ENCODE measurements around the gene CYSLTR1. TPM values are rescaled to one million over a fixed set of nuclear protein-coding genes. Genes with fewer than 3 reads are reported as not detected.
"Not testable (repeated sequence)": the region's sequence is repeated elsewhere in the genome, so short reads cannot be mapped to it uniquely, and the experiment has no call there.

CYSLTR1 gene
- polyA plus RNA-seq, 1 of the 3 experiments (the other 2 are of a cell fraction), result not detected

DNA sequence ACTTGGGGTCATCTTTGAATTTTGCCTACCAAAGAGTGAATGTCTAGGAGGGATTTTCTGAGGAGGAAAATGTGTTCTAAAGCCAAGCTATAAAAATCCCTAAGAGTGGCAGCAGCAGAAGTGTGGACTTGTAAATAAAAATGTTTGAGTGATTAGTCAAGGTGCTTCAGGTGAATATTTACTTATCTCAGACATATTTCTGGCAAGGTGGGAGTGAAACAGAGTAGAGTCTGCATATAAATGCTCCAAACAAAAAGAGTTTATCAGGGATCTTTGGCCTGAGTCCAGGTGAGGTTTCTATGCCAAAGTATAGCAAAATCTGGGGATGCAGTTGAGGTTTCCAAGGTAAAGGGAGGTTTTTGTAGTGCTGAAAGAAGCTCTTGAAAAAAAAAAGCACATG lies 19.7 kb downstream of the CYSLTR1 start (continued):
- no peak for TF ChIP-seq FOXJ3 (CRISPR knock-in tag; IDR thresholded peaks at IDR 0.05)
- TF ChIP-seq NRF1 (IDR thresholded peaks at IDR 0.05; ENCODE audit: low read depth, low read length), result no peak

DNA sequence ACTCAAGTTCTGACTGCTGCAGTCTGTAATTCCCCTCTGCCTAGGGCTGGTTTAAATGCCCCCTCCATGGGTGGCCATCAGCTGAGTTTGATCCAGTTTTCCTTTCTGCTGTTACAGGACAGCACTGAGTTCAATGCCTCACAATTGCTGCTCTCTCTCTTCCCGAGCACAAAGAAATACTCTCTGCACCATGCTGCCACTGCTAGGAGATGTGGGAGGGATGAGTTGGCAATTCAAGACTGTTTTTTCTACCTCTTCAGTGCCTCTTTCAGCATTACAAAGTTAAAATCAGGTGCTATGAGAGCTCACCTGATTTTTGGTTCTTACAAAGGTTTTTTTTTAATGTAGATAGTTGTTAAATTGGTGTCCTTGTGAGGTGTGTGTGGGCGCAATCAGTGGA lies 24.3 kb downstream of the CYSLTR1 start:
- no peak overlapping the region for H2AFZ ChIP-seq (ENCODE audit: low read depth)
- TF ChIP-seq TAF1 (IDR thresholded peaks at IDR 0.05; ENCODE audit: borderline replicate concordance, low read depth, low read length) (no peak), NFIC (IDR thresholded peaks at IDR 0.05; ENCODE audit: borderline replicate concordance) (no peak)
- TF ChIP-seq, protein P1, sequence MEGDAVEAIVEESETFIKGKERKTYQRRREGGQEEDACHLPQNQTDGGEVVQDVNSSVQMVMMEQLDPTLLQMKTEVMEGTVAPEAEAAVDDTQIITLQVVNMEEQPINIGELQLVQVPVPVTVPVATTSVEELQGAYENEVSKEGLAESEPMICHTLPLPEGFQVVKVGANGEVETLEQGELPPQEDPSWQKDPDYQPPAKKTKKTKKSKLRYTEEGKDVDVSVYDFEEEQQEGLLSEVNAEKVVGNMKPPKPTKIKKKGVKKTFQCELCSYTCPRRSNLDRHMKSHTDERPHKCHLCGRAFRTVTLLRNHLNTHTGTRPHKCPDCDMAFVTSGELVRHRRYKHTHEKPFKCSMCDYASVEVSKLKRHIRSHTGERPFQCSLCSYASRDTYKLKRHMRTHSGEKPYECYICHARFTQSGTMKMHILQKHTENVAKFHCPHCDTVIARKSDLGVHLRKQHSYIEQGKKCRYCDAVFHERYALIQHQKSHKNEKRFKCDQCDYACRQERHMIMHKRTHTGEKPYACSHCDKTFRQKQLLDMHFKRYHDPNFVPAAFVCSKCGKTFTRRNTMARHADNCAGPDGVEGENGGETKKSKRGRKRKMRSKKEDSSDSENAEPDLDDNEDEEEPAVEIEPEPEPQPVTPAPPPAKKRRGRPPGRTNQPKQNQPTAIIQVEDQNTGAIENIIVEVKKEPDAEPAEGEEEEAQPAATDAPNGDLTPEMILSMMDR (IDR thresholded peaks at IDR 0.05), result no peak
- no peak overlapping the region for H3K4me3 ChIP-seq (ENCODE audit: low read depth in 2 of 2, low read length in 1 of 2)
- 9% methylated on average over 2 of the region's 2 CpGs for WGBS (ENCODE audit: low lambda C conversion rate)
- H3K9me3 ChIP-seq, result no peaks in the 10 kb centered on the region
- no peaks in the 10 kb centered on the region for H3K79me2 ChIP-seq (ENCODE audit: insufficient read depth)
- H4K20me1 ChIP-seq (ENCODE audit: insufficient read depth), result no peaks in the 10 kb centered on the region
- no peak overlapping the region for H3K9ac ChIP-seq
- H3K4me2 ChIP-seq, result no peak overlapping the region
- H3K36me3 ChIP-seq (replicated peaks in 1 of 2; ENCODE audit: control insufficient read depth in 1 of 2, insufficient read depth in 2 of 2, low read length in 1 of 2), result no peaks in the 10 kb centered on the region
- no peaks in the 10 kb centered on the region for H3K27me3 ChIP-seq (ENCODE audit: insufficient read depth)
- no peaks in the 10 kb centered on the region for H3K9me2 ChIP-seq
- DNase-seq, result no peak
- H3K27ac ChIP-seq (ENCODE audit: low read depth in 2 of 2, low read length in 1 of 2), result no peak overlapping the region
- no peaks in the 10 kb centered on the region for H3K4me1 ChIP-seq (ENCODE audit: control insufficient read depth in 1 of 2, insufficient read depth in 2 of 2, low read depth in 1 of 2, low read length in 1 of 2)
- ChIA-PET POLR2A (no interaction called here), CTCF (no interaction called here)
- no peaks in the 10 kb centered on the region for H3F3A ChIP-seq (replicated peaks; ENCODE audit: insufficient read depth)

GRCh38 chrX:78300933-78301332 lies 26.5 kb downstream of the CYSLTR1 start:
- DNase-seq; H3K9ac ChIP-seq; H2AFZ ChIP-seq (ENCODE audit: low read depth); H3F3A ChIP-seq (replicated peaks; ENCODE audit: insufficient read depth); H3K9me3 ChIP-seq; POLR2A ChIA-PET; H4K20me1 ChIP-seq (ENCODE audit: insufficient read depth); CTCF ChIA-PET; H3K4me3 ChIP-seq (ENCODE audit: low read depth in 2 of 2, low read length in 1 of 2); H3K4me1 ChIP-seq (ENCODE audit: control insufficient read depth in 1 of 2, insufficient read depth in 2 of 2, low read depth in 1 of 2, low read length in 1 of 2); H3K4me2 ChIP-seq; H3K36me3 ChIP-seq (replicated peaks in 1 of 2; ENCODE audit: control insufficient read depth in 1 of 2, insufficient read depth in 2 of 2, low read length in 1 of 2); H3K9me2 ChIP-seq; H3K79me2 ChIP-seq (ENCODE audit: insufficient read depth); H3K27me3 ChIP-seq (ENCODE audit: insufficient read depth); H3K27ac ChIP-seq (ENCODE audit: low read depth in 2 of 2, low read length in 1 of 2): not testable (repeated sequence)
- 0% methylated on average over 1 of the region's 1 CpG for WGBS (ENCODE audit: low lambda C conversion rate)

GRCh38 chrX:78283511-78283910 lies 43.9 kb downstream of the CYSLTR1 start:
- Histone ChIP-seq H3K27me3 (ENCODE audit: insufficient read depth) (no peaks in the 10 kb centered on the region), H2AFZ (ENCODE audit: low read depth) (no peak overlapping the region), H3K36me3 (replicated peaks in 1 of 2; ENCODE audit: control insufficient read depth in 1 of 2, insufficient read depth in 2 of 2, low read length in 1 of 2) (no peaks in the 10 kb centered on the region), H3K27ac (ENCODE audit: low read depth in 2 of 2, low read length in 1 of 2) (no peak overlapping the region), H3K9me2 (no peaks in the 10 kb centered on the region), H3K4me3 (ENCODE audit: low read depth in 2 of 2, low read length in 1 of 2) (no peak overlapping the region), H4K20me1 (ENCODE audit: insufficient read depth) (no peaks in the 10 kb centered on the region), H3K4me1 (ENCODE audit: control insufficient read depth in 1 of 2, insufficient read depth in 2 of 2, low read depth in 1 of 2, low read length in 1 of 2) (no peaks in the 10 kb centered on the region), H3F3A (replicated peaks; ENCODE audit: insufficient read depth) (no peaks in the 10 kb centered on the region), H3K4me2 (no peak overlapping the region), H3K9ac (no peak overlapping the region), H3K79me2 (ENCODE audit: insufficient read depth) (no peaks in the 10 kb centered on the region), H3K9me3 (no peaks in the 10 kb centered on the region)
- 2% methylated on average over 2 of the region's 2 CpGs for WGBS (ENCODE audit: low lambda C conversion rate)
- CTCF ChIA-PET, result no interaction called here
- no peak for TF ChIP-seq POLR2AphosphoS5 (IDR thresholded peaks at IDR 0.05; ENCODE audit: low read depth, low read length)
- TF ChIP-seq FOXM1 (IDR thresholded peaks at IDR 0.05; ENCODE audit: low read depth), result no peak
- TF ChIP-seq, protein P2, sequence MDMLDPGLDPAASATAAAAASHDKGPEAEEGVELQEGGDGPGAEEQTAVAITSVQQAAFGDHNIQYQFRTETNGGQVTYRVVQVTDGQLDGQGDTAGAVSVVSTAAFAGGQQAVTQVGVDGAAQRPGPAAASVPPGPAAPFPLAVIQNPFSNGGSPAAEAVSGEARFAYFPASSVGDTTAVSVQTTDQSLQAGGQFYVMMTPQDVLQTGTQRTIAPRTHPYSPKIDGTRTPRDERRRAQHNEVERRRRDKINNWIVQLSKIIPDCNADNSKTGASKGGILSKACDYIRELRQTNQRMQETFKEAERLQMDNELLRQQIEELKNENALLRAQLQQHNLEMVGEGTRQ (IDR thresholded peaks at IDR 0.05; ENCODE audit: borderline replicate concordance, low read depth, low read length), result no peak
- TF ChIP-seq TCF12 (IDR thresholded peaks at IDR 0.05), result no peak
- TF ChIP-seq ELF1 (IDR thresholded peaks at IDR 0.05), result no peak
- no peak for DNase-seq
- POLR2A ChIA-PET, result no interaction called here
